OCI-LY7 (cell line): ENCODE data around the gene BPIFA3. TPM values are rescaled to one million over a fixed set of nuclear protein-coding genes. Genes with fewer than 3 reads are reported as not detected.

Experiments
- BruUV-seq: library from RNA; stranded (reverse); fragments of 400-500 nt; replicated peaks from 2 replicates; lab custom pipeline; 2021; lab: Mats Ljungman, UMichigan
- CTCF ChIA-PET: fragments of 300-600 bp; sonication (Branson Sonifier 250); formaldehyde crosslinking; loops from one replicate; lab custom pipeline; 2022; ENCODE audit warnings: antibody characterized with exemption; ENCODE audit not compliant: unreplicated experiment; lab: Charles Lee
- POLR2A ChIA-PET: fragments of 300-600 bp; sonication (Branson Sonifier 250); formaldehyde crosslinking; loops from one replicate; lab custom pipeline; 2022; ENCODE audit warnings: antibody characterized with exemption; lab: Charles Lee
- DNase-seq: peaks from one replicate; pipeline ENCODE4 v3.0.0-alpha.2; 2015; ENCODE audit warnings: low spot score
- H2AFZ ChIP-seq: fragments of 200-600 bp; sonication (generic), shearing (Covaris generic); 2 replicates; pipeline ENCODE4 v1.6.1; 2014; ENCODE audit warnings: mild to moderate bottlenecking, antibody characterized with exemption, low read length, moderate library complexity
- H3K27ac ChIP-seq: fragments of 200-600 bp; sonication (generic); 2 replicates; pipeline ENCODE4 v1.5.1; 2014; ENCODE audit warnings: mixed run types, low read depth, mild to moderate bottlenecking, moderate library complexity, low read length, inconsistent platforms; ENCODE audit not compliant: poor library complexity, severe bottlenecking
- H3K36me3 ChIP-seq: fragments of 200-600 bp; sonication (generic); 2 replicates; pipeline ENCODE4 v1.6.1; 2014; ENCODE audit warnings: mild to moderate bottlenecking, antibody characterized with exemption, low read length, moderate library complexity, mixed read lengths; ENCODE audit not compliant: insufficient read depth
- H3K4me1 ChIP-seq: fragments of 200-600 bp; sonication (generic); 2 replicates; pipeline ENCODE4 v1.5.1; 2014; ENCODE audit warnings: mild to moderate bottlenecking, low read length; ENCODE audit not compliant: insufficient read depth, poor library complexity, severe bottlenecking
- H3K4me2 ChIP-seq: fragments of 200-600 bp; sonication (generic); 2 replicates; pipeline ENCODE4 v1.6.1; 2014; ENCODE audit warnings: mild to moderate bottlenecking, low read length
- H3K4me3 ChIP-seq: fragments of 200-600 bp; sonication (generic); 2 replicates; pipeline ENCODE4 v1.5.1; 2014; ENCODE audit warnings: mild to moderate bottlenecking, low read depth, low read length; ENCODE audit not compliant: poor library complexity, severe bottlenecking
- H3K79me2 ChIP-seq: fragments of 200-600 bp; sonication (generic); 2 replicates; pipeline ENCODE4 v1.6.1; 2016; ENCODE audit warnings: low read depth, mild to moderate bottlenecking, low read length, moderate library complexity, mixed read lengths; ENCODE audit not compliant: insufficient read depth
- H3K9me2 ChIP-seq: fragments of 200-600 bp; sonication (generic); 2 replicates; pipeline ENCODE4 v1.6.1; 2016; ENCODE audit warnings: mild to moderate bottlenecking, low read length, mixed read lengths; ENCODE audit not compliant: insufficient read depth
- H3K9me3 ChIP-seq: fragments of 200-600 bp; sonication (generic); 2 replicates; pipeline ENCODE4 v1.6.1; 2014; ENCODE audit warnings: mild to moderate bottlenecking, mixed run types, low read length, mixed read lengths
- H4K20me1 ChIP-seq: fragments of 200-600 bp; sonication (generic); 2 replicates; pipeline ENCODE4 v1.6.1; 2014; ENCODE audit warnings: mild to moderate bottlenecking, antibody characterized with exemption, low read length, moderate library complexity, mixed read lengths; ENCODE audit not compliant: insufficient read depth
- CTCF ChIP-seq: fragments of 200-600 bp; sonication (generic); conservative IDR thresholded peaks from 2 replicates; pipeline ENCODE4 v1.5.1; 2014; ENCODE audit warnings: mild to moderate bottlenecking, antibody characterized with exemption, low read length, moderate library complexity, mixed read lengths
- EZH2phosphoT487 ChIP-seq: fragments of 200-600 bp; sonication (generic); IDR thresholded peaks from 2 replicates; pipeline ENCODE4 v1.6.1; 2018; ENCODE audit warnings: low read depth, borderline replicate concordance, mild to moderate bottlenecking, mixed run types, antibody characterized with exemption, low read length, moderate library complexity, mixed read lengths
- intact Hi-C: fragments of 100-400 bp; cut with micrococcal nuclease; formaldehyde crosslinking; loops from one replicate; pipeline ENCODE4 v1.10.0; 2022; ENCODE audit not compliant: unreplicated experiment
- total RNA-seq, 2 experiments: library from RNA; depleted of rRNA in 1 of 2; stranded (reverse); fragments of >200 nt in 1 of 2; shearing (Covaris generic) in 1 of 2; gene quantifications; 2 replicates each; pipeline ENCODE4 v1.2.3, GENCODE V29; 2014 to 2022

BPIFA3 gene
- total RNA-seq, 2 experiments from 2014 or later: not detected

DNA sequence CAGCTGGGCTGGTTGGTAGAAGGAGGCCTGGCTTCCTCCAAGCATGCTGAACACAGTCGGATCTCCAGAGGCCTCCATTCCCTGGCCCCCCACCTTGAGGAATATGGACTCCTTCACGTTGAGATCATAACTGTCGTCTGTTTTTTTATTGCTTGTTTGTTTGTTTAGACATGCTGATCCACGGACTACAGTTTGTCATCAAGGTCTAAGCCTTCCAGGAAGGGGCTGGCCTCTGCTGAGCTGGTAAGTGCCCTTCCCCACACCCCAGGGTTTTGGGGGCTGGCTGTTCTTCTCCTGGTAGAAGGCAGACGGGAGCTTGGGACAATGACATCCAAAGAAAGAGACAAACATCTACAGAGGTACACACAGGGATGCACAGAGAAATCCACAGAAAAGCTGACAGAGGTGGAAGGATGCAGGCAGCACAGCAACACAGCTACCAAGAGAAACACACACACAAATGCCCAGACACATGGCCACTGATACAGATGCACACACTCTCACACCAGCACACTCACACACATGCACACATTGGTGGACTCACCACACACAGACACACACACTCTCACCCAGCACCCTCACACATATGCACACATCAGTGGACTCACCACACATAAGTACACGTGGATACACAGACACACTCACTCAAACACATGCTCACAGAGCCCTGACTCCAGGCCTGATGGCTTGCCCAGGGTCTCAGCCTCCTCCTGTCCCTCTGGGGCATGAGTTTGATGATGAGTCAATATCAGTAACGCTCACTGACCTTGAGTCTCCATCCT, 25.4 kb downstream of the BPIFA3 start:
- Histone ChIP-seq H3K36me3 (no peaks in the 10 kb centered on the region), H3K4me1 (no peaks in the 10 kb centered on the region), H3K79me2 (no peaks in the 10 kb centered on the region), H4K20me1 (no peaks in the 10 kb centered on the region), H3K4me2 (no peak overlapping the region), H3K9me2 (no peaks in the 10 kb centered on the region), H2AFZ (no peak overlapping the region), H3K4me3 (no peak overlapping the region), H3K27ac (no peak overlapping the region), H3K9me3 (no peaks in the 10 kb centered on the region)
- CTCF ChIA-PET: no interaction called here
- TF ChIP-seq CTCF: no peak
- no peak for TF ChIP-seq EZH2phosphoT487
- POLR2A ChIA-PET: no interaction called here
- intact Hi-C loops: no loop called here
- no TSS peak for BruUV-seq
- DNase-seq: no peak

- no peaks in the 10 kb centered on the region for H3K9me3 ChIP-seq
- no peak overlapping the region for H2AFZ ChIP-seq
- TF ChIP-seq EZH2phosphoT487: no peak
- TF ChIP-seq CTCF: no peak
- intact Hi-C loops: no loop called here
- no TSS peak for BruUV-seq
- H3K4me2 ChIP-seq: no peak overlapping the region
- no peaks in the 10 kb centered on the region for H3K4me1 ChIP-seq
- H3K9me2 ChIP-seq: no peaks in the 10 kb centered on the region
- H3K79me2 ChIP-seq: no peaks in the 10 kb centered on the region
- no peak overlapping the region for H3K4me3 ChIP-seq
- H4K20me1 ChIP-seq: no peaks in the 10 kb centered on the region
- POLR2A ChIA-PET: interaction anchor here (0.6 kb wide), 1 partner anchor 456 kb away, joined by 3 read pairs; no protein-coding TSS in a partner anchor
- no peak for DNase-seq
- H3K27ac ChIP-seq: no peak overlapping the region
- CTCF ChIA-PET: no interaction called here
- H3K36me3 ChIP-seq: no peaks in the 10 kb centered on the region
These were observed 28.9 kb downstream of the BPIFA3 start for GRCh38 chr20:33246077-33246476.

- no TSS peak for BruUV-seq
- POLR2A ChIA-PET: no interaction called here
- H2AFZ ChIP-seq: no peak overlapping the region
- H3K9me2 ChIP-seq: no peaks in the 10 kb centered on the region
- no peak for TF ChIP-seq CTCF
- TF ChIP-seq EZH2phosphoT487: no peak
- H3K36me3 ChIP-seq: no peaks in the 10 kb centered on the region
- H3K27ac ChIP-seq: no peak overlapping the region
- DNase-seq: no peak
- no peak overlapping the region for H3K4me2 ChIP-seq
- no peaks in the 10 kb centered on the region for H4K20me1 ChIP-seq
- H3K79me2 ChIP-seq: no peaks in the 10 kb centered on the region
- intact Hi-C loops: no loop called here
- CTCF ChIA-PET: no interaction called here
- H3K4me3 ChIP-seq: no peak overlapping the region
- H3K4me1 ChIP-seq: no peaks in the 10 kb centered on the region
- no peaks in the 10 kb centered on the region for H3K9me3 ChIP-seq
These were observed 32.3 kb downstream of the BPIFA3 start for GRCh38 chr20:33249456-33249855.
